Neural progenitor cell (in vitro differentiated cells): ENCODE results near the gene PRSS16. TPM values are rescaled to one million over a fixed set of nuclear protein-coding genes. Genes with fewer than 3 reads are reported as not detected.

Experiments
- DNase-seq: peaks from one replicate; pipeline ENCODE4 v3.0.0-alpha.2; 2016; ENCODE audit warnings: low spot score
- H2AFZ ChIP-seq: fragments of 200-600 bp; sonication (generic); replicated peaks from 2 replicates; pipeline ENCODE4 v1.6.1; 2016; ENCODE audit warnings: antibody characterized with exemption
- H3F3A ChIP-seq: fragments of 200-600 bp; sonication (generic); 2 replicates; pipeline ENCODE4 v1.6.1; 2016; ENCODE audit warnings: antibody characterized with exemption, low read depth
- H3K27ac ChIP-seq: fragments of 200-600 bp; sonication (generic); 2 replicates; pipeline ENCODE4 v1.5.1; 2016; ENCODE audit warnings: mild to moderate bottlenecking
- H3K27me3 ChIP-seq: fragments of 200-600 bp; sonication (generic); 2 replicates; pipeline ENCODE4 v1.6.1; 2016; ENCODE audit warnings: mild to moderate bottlenecking, moderate library complexity
- H3K36me3 ChIP-seq: fragments of 200-600 bp; sonication (generic); 2 replicates; pipeline ENCODE4 v1.5.1; 2016
- H3K4me1 ChIP-seq: fragments of 200-600 bp; sonication (generic); 2 replicates; pipeline ENCODE4 v1.6.1; 2016; ENCODE audit warnings: mixed run types
- H3K4me2 ChIP-seq: fragments of 200-600 bp; sonication (generic); 2 replicates; pipeline ENCODE4 v1.6.1; 2016
- H3K4me3 ChIP-seq: fragments of 200-600 bp; sonication (generic); 2 replicates; pipeline ENCODE4 v1.5.1; 2016
- H3K79me2 ChIP-seq: fragments of 200-600 bp; sonication (generic); 2 replicates; pipeline ENCODE4 v1.6.1; 2016; ENCODE audit warnings: low read depth
- H3K9ac ChIP-seq: fragments of 200-600 bp; sonication (generic); 2 replicates; pipeline ENCODE4 v1.6.1; 2016
- H3K9me3 ChIP-seq: fragments of 200-600 bp; sonication (generic); 2 replicates; pipeline ENCODE4 v1.5.1; 2016; ENCODE audit warnings: low read depth
- H4K20me1 ChIP-seq: fragments of 200-600 bp; sonication (generic); 2 replicates; pipeline ENCODE4 v1.6.1; 2016; ENCODE audit warnings: low read depth
- H3K27ac Mint-ChIP-seq: 3 replicates; pipeline ENCODE4 v1.8.0; 2021; ENCODE audit warnings: mixed read lengths
- H3K27me3 Mint-ChIP-seq: 2 replicates; pipeline ENCODE4 v1.8.0; 2022; ENCODE audit warnings: low read depth, mild to moderate bottlenecking, inconsistent platforms, moderate library complexity, mixed read lengths; ENCODE audit not compliant: insufficient read depth
- H3K36me3 Mint-ChIP-seq: 3 replicates; pipeline ENCODE4 v1.8.0; 2021; ENCODE audit warnings: mixed read lengths
- H3K4me1 Mint-ChIP-seq: 3 replicates; pipeline ENCODE4 v1.8.0; 2021; ENCODE audit warnings: mixed read lengths
- H3K4me3 Mint-ChIP-seq: 3 replicates; pipeline ENCODE4 v1.8.0; 2021; ENCODE audit warnings: mild to moderate bottlenecking, moderate library complexity, mixed read lengths
- H3K9me3 Mint-ChIP-seq: 3 replicates; pipeline ENCODE4 v1.8.0; 2020; ENCODE audit warnings: mixed read lengths
- CTCF ChIP-seq: fragments of 200-600 bp; sonication (generic); IDR thresholded peaks from 2 replicates; pipeline ENCODE4 v1.5.1; 2017; ENCODE audit warnings: antibody characterized with exemption, mild to moderate bottlenecking
- EZH2 ChIP-seq: fragments of 200-600 bp; sonication (generic); IDR thresholded peaks from 2 replicates; pipeline ENCODE4 v1.6.1; 2017; ENCODE audit warnings: antibody characterized with exemption, mild to moderate bottlenecking, moderate library complexity
- EZH2phosphoT487 ChIP-seq: fragments of 200-600 bp; sonication (generic); IDR thresholded peaks from 2 replicates; pipeline ENCODE4 v1.6.1; 2017; ENCODE audit warnings: antibody characterized with exemption
- total RNA-seq: library from RNA; depleted of rRNA; stranded (reverse); fragments of >200 nt; gene quantifications from 2 replicates; pipeline ENCODE4 v1.2.3, GENCODE V29; 2015; ENCODE audit warnings: low replicate concordance

The PRSS16 gene
- total RNA-seq, 1 donor from 2014 or later, result 4.3 TPM

- Mint-ChIP-seq H3K4me3 (peak overlapping the region; percentile 54), H3K27ac (no peak overlapping the region), H3K36me3 (no peaks in the 10 kb centered on the region), H3K9me3 (no peaks in the 10 kb centered on the region), H3K4me1 (no peaks in the 10 kb centered on the region), H3K27me3 (peaks cover 15% of the 10 kb centered on the region)
- H3K4me3 ChIP-seq, result no peak overlapping the region
- H4K20me1 ChIP-seq, result no peaks in the 10 kb centered on the region
- no peak overlapping the region for H3K9ac ChIP-seq
- H3K9me3 ChIP-seq, result no peaks in the 10 kb centered on the region
- TF ChIP-seq CTCF, result no peak
- TF ChIP-seq EZH2phosphoT487, result no peak
- no peak for TF ChIP-seq EZH2
- H3K36me3 ChIP-seq, result no peaks in the 10 kb centered on the region
- H3K4me1 ChIP-seq, result no peaks in the 10 kb centered on the region
- H3K27me3 ChIP-seq, result peaks cover 48% of the 10 kb centered on the region
- no peak for DNase-seq
- H3K79me2 ChIP-seq, result no peaks in the 10 kb centered on the region
- H3K27ac ChIP-seq, result no peak overlapping the region
- H3K4me2 ChIP-seq, result no peak overlapping the region
- no peak overlapping the region for H2AFZ ChIP-seq
- no peaks in the 10 kb centered on the region for H3F3A ChIP-seq
These were observed 56.2 kb downstream of the PRSS16 start for GRCh38 chr6:27303613-27304272.

Other genes with a start within 250 kb of the PRSS16 start
- gene POM121L2, start 64.6 kb downstream of the PRSS16 start, total RNA-seq, result not detected in 2 replicates
- gene ZNF391, start 141.1 kb downstream of the PRSS16 start, total RNA-seq, result 9.6 and 16.5 TPM in 2 replicates
- gene ZNF184, start 225.4 kb downstream of the PRSS16 start, total RNA-seq, result 13.4 and 21.8 TPM in 2 replicates